HG03571 (cell line): ENCODE measurements around the gene SAMD4B.
"Not testable (repeated sequence)": the region's sequence is repeated elsewhere in the genome, so short reads cannot be mapped to it uniquely, and the experiment has no call there.

Experiments
- ATAC-seq: cut with Tn5 transposase; IDR thresholded peaks from one replicate; pipeline ENCODE4 v1.9.1; 2021; ENCODE audit not compliant: unreplicated experiment

SAMD4B gene

GRCh38 chr19:39310558-39311311 lies 31.5 kb upstream of the SAMD4B start:
- no peak for ATAC-seq

DNA sequence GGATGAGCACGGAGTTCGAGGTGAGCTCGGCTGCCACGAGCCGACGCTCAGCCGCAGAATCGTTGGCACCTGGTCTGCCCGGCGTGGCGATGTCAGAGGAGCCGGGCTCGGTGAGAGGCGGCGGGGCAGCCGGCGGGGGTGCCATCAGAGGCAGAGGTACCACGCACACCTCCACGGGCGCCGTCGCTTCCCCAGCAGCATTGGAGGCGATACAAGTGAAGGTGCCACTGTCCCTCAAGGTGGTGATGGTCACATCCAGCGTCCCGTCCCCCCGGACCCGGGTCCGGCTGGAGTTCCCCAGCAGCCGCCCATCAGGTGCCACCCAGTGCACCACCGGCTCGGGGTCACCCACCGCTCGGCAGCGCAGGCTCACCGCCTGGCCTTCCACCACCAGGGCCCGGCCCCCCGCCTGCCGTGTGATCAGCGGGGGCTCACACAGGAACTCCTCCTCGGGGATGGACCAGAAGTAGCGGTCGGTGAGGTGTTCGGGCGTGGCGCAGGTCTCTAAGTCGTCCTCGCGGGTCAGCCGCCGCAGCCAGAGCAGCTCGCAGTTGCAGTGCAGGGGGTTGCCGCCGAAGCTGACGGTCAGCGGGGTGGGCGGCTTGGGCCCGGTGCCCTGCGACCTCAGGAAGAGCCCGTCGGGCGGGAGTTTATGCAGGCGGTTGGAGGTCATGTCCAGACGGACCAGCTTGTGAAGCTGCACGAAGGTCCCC lies 28.0 kb upstream of the SAMD4B start:
- no peak for ATAC-seq

DNA sequence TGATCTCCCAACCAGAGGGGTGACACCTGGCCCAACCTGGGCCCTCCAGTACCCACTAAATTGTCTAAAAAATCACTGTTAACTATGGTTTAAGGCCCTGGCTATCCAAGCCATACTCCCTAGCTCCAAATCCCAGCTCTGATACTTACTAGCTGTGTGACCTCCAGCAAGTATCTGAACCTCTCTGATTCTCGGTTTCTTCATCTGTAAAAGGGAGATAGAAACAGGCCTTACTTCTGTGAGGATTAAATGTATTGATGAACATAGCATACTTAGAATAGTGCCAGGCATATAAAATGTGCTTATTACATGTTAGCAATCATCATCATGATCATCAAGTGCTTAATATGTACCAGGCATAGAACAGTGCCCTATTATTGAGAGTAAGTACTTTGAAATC lies 26.3 kb upstream of the SAMD4B start:
- no peak for ATAC-seq

DNA sequence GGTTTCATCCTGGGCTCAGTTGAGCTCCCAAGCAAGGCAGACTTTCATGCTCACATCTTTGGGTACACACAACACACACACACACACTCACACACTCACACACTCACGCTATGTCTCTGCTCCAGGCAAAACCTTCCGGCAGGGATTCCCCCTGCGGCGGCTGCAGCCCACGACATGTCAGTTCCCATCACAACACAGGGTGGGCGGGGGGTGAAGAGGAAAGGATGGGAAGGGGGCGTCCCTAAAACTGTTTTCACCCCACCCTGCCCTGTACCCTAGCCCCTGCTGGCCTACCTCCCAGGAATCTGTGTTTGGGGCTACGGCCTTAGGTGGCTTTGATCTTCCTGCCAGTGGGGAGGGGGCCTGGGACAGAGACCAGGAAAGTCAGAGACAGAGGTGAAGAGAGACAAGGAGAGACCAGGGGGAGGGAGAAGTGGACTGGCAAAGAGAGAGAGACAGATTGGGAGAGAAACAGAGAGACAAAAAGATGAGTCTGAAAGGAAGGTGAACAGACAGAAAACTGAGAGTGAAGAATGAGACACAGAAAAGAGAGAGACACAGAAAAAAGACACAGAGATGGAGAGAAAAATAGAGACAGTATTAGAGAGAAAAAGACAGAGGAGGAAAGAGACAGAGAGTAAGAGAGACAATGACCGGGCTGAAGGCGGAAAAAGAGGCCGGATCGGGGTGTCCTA lies 25.4 kb upstream of the SAMD4B start:
- ATAC-seq, result no peak

DNA sequence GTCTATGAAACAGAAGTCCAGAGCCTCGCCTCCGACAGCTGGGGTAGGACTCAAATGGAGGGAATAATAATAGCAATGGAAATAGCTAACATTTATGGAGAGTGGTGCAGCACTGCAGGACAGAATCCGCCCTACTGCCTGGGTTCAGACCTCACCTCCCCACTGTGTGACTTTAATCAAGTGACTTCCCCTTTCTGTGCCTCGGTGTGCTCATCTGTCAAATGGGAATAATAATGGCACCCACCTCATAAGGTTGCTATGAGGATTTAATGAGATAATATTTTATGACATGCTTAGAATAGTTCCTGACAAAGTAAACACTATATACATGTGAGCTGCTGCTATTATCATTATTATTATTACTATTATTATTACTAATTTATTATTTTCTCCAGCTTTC lies 24.7 kb upstream of the SAMD4B start:
- no peak for ATAC-seq

GRCh38 chr19:39318071-39318470 lies 24.1 kb upstream of the SAMD4B start:
- ATAC-seq, result no peak

GRCh38 chr19:39318690-39319089 lies 23.5 kb upstream of the SAMD4B start:
- ATAC-seq, result no peak

DNA sequence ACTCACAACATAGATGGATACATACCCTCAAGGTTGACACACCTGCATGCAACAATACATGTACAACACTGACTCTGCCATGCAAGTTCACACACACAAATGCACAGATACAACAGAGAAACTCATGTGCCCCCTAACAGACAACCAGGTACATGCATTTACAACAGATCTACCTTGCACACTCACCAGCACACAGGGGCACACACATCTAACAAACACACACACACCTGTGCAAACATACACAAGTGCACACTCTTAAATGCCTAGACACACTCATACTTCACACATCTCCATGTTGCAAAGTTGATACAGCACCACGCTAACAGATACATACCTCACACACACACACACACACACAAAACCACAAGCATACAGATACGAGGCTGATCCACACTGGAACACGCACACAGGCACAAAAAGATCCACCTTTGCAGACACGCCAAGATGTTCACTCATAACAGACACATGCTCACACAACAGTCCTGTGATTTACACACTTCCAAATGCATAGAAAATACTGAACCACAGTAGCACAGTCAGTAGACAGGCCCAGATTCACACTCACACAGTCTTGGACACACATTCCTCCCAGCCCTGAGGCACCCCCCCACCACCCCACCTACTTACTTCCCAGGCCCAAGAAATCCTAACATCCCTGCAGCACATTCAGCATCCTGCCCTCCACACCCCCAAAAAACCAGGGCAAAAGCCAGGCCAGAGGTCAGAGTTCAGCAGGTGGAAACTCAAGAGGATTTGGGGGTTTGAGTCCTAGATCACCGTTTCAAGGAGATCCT lies 22.9 kb upstream of the SAMD4B start:
- ATAC-seq, result no peak

DNA sequence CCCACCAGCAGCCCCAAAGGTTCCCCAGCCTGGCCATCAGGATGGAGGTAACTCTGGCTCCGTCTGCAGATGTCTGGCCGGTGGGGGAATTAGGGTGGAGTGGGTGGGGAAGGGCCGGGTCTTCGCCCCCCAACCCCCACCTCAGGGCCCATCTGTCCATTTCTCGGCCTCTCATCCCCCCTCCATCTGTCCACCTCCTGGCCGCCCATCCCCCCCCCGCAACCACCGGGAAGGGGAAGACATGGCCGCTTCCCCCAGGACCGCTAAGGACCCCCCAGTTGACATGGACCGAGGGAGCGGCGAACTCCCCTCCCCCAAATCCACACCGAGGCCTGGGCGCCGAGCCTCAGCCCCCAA lies 22.4 kb upstream of the SAMD4B start:
- no peak for ATAC-seq

- ATAC-seq, result no peak
Observed at GRCh38 chr19:39321117-39321831, 20.9 kb upstream of the SAMD4B start.

DNA sequence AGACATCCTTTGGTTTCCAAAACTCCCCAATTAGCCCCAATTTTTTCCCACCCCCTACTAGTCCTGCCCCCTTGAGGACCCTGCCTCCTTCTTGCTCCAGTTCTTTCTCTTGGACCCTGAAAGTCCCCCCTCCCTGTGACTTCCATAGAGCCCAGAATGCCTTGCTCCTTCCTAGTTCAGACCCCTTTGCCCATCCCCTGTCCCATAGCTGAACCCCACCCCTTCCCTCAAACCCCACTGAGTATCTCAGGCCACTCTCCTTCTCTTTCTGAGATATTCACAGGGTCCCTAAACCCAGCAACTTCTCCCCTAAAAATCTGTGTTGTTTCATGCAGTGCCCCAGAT lies 20.4 kb upstream of the SAMD4B start:
- no peak for ATAC-seq

DNA sequence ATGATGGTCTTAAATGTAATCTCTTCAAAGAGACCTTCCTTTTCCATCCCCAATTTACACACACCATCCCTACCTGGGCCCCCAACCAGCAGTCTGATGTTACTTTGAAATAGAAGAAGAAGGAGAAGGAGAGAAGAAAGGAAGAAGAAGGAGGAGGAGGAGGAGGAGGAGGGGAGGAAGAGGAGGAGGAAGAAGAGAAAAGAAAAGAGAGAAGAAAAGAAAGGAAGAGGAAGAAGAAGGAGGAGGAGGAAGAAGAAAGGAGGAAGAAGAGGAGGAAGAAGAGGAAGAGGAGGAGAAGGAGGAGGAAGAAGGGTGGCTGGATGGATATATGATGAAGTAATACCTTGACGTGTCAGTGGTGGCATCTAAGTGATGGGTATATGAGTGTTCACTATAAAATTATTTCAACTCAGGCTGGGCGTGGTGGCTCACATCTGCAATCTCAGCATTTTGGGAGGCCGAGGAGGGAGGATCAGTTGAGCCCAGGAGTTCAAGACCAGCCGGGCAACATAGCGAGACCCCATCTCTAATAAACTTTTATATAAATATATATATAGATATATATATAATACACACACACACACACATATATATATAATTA lies 17.9 kb upstream of the SAMD4B start:
- no peak for ATAC-seq

- no peak for ATAC-seq
Observed at GRCh38 chr19:39325778-39326665, 16.2 kb upstream of the SAMD4B start.

DNA sequence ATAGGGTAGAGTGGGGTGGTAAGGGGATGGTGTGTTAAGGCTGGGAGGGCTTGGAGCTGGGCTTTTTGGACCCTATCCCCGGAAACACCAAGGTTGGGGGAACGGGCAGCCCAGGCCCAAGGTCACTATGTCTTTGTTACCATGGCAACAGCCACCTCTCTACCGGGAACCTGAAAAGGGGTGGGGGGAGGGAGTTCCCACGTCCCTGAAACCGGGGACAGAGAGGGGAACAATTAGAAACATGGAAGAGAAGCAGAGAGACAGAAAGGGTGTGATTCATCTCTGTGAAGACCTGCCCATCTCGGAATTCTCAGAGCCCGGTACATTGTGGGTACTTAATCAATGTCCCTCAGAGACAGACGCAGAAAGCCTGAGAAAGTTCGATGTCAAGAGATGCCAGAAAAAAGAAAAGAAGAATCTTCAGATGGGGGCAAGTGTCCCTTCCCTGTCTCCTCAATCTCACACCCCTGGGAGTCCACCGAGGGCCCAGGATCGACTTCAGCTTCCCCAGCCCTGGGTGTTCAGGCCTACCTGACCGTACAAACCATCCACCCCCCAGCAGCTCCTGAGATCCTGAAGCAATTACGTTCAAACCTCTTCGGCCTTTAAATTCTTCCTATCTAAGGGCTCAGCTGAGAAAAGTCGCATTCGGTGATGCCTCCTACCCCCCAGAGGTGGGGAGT lies 14.7 kb upstream of the SAMD4B start:
- ATAC-seq, result no peak

- no peak for ATAC-seq
Observed at GRCh38 chr19:39328046-39328705, 14.0 kb upstream of the SAMD4B start.

DNA sequence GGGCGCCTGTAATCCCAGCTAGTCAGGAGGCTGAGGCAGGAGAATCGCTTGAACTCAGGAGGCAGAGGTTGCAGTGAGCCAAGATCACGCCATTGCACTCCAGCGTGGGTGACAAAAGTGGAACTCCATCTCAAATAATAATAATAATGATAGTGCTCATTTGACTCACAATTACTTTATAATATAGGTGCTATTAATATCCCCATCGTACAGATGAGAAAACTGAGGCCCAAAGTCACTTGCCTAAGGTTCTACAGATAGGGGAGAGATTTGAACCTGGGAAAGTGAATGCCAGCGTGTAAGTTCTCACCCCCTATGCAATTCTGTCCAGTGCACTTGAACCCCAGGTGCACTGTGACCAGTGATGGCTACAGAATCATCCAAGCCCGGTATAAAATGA lies 12.3 kb upstream of the SAMD4B start:
- ATAC-seq, result no peak

DNA sequence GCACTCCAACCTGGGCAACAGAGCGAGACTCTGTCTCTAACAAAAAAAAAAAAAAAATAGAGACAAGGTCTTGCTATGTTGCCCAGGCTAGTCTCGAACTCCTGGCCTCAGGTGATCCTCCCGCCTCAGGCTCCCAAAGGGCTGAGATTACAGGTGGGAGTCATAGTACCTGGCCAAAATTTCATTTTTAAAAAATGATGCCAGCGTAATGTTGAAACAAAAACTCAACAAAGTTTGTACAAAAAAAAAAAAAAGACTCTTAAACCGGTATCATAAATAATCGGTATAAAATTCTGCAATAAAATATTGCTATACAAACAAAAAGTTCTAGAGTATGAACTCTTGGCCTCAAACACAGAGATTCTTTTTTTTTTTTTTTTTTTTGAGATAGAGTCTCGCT lies 9.9 kb upstream of the SAMD4B start:
- ATAC-seq, result no peak

- ATAC-seq, result not testable (repeated sequence)
Observed at GRCh38 chr19:39332738-39333137, 9.5 kb upstream of the SAMD4B start.
